Stimulated activated CD8-positive, alpha-beta memory T cell treated with anti-CD3 and anti-CD28 coated beads, Interleukin-12 subunit alpha, Interleukin-12 subunit beta, amount 100 ng/mL, for 1 hour (primary cell): ENCODE data around the gene SLC13A4.
"Not testable (repeated sequence)": the region's sequence is repeated elsewhere in the genome, so short reads cannot be mapped to it uniquely, and the experiment has no call there.

ENCODE experiments used
- DNase-seq: peaks from one replicate; pipeline ENCODE4 v3.0.0-alpha.2; 2020; ENCODE audit warnings: low read depth

SLC13A4 gene

DNA sequence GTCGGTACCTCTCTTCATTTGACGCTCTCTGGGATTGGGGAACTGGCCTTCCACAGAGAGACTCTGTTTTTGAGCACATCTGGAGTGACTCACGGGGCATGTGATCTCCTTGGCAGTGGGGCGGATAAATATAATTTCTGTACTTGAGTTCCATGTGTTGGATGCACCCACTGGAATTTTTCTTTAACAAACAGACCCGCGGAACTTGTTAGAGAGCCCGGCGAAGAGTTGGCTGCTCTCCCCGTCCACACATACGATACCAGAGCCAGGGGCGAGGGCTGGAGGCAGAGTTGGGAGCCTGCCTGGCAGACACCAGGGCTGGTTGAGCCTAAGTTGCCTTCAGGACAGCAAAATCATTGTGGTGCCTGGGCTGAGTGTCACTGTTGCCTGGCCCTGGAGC, 20.8 kb upstream of the SLC13A4 start, which contains the start of gene FAM180A:
Gene FAM180A (minus strand): TSS at position 44 of the 400 bp plus-strand sequence. CDS start 233 bp downstream, outside the sequence.
- no peak for DNase-seq

DNA sequence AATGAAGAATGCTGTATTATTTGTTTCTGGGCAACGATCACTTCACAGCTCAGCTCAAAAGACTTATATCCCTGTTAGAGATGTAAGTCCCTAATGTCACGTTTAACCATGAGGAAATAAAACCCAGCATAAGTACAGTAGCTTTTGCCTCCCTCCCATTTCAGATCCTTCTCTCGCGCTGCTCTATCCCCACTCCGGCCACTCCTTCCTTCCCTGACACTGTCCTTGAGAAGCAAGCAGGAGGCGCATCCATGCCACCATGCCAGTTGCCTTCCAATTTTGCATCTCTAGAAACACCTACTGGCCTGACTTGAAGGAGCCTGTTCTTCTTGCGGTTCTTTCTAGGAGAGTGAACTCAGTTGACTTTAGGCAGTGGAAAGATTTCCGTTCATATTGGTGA, 19.4 kb upstream of the SLC13A4 start:
- no peak for DNase-seq

DNA sequence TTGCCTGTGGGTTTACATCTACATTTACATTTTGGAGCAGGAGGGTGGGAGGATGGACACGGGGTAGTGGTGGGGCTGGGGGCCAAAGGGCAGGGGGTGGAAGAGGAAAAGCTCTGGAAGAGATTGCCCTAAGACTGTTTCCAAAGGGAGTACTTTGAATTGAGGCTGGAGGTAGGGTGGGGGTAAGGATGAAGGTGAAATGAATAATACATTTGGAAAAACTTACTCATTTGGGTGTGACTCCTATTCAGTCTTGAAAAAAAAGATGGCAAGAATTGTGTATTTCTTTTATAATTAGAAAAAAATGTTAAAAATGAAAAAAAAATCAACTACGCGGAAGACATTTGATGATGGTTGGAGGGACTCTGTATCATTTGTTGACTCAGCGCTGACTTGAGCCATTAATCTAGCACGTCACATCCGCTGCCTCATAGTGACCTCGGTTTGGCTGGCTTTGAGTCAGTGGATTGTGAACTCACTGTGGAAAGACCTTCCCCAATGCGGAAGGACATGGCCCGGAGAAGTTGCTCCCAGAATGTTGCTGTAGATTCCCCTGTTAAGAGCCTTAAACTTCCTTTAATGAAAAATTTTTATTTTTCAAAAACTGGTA, 17.8 kb upstream of the SLC13A4 start:
- no peak for DNase-seq

DNA sequence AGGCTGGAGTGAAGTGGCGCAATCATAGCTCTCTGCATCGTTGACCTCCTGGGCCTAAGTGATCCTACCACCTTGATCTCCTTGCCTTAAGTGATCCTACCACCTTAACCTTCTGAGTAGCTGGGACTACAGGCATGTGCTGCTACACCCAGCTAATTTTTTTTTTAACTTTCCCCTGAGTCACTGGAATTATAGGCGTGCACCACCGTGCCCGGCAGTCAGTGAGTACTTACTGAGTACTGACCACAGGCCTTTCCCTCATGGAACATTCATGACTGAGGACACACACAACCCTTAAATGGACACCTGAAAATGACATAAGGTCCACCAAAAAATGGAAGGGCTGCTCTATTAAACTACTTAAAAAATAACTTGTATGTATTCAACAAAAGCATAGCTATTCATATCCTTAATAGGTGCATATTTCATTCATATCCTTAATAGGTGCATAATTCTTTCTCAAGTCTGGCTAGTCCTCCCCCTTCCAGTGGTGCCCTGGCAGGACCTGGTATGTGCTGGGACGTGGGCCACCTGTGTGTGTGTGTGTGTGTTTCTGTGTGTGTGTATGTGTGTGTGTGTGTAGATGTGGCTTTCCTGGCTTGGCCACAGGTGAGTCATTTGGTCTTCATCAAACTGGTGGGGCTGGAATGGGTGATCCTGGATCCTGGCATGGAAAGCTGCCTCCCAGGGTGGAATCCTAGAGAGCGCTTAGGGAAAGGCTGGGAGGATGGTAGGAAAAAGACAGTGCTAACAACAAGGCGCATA, 17.1 kb upstream of the SLC13A4 start:
- no peak for DNase-seq

DNA sequence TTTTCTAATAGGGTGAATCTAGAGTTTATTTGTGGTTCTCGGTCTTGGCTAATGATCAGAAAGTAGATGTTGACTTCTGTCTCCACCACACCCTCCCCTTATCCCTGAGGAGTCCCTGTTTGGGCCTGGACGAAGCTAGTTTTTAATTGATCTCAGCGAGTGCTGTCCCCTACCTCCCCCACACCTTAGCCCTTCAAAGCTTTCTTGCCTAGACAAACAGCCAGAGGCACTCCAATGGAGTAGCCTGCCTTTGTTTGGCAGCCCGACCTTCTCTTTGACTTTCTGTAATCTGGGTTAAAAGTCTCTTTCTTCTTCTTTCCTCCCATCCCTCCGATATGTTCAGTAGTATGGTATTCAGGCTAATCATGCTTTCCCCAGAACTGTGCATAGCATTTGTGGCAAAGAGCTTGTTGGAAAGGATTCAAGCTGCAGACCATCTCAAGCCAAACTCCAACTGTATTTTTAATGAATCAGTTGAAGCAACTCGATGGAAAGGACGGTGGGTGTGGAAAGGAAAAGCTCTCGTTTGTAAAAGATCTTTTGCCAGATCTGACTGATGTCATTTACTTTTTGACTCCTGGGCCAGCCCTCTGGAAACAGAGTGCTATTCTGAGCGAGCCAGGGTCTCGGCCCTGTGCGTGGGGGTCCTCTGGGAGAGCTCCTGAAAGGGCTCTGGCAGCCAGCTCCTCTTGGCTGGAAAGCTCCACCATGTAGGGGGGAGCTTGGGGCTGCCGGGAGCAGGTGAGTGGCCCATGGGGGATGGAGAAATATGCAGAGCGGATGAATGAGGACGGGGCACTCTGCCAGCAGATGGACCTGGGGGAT, 16.1 kb upstream of the SLC13A4 start:
- no peak for DNase-seq

DNA sequence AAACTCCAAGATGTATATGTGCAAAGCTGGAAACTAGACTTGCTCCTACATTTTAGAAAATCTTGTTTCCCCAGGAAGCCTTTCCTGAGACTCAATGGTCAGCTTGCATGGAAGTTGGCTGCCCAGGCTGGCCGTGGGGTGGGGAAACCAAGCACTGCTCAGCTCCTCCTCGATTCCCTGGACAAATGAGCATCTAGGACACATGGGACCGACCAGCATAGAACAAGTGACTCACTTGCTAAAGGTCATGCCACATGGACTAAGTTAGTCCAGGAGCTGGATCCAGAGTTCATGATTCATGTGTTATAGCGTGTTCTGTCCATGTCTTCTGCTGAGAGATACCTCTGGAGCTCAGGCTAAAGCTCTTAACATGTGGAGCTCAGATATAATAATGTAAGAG, 14.4 kb upstream of the SLC13A4 start:
- no peak for DNase-seq

DNA sequence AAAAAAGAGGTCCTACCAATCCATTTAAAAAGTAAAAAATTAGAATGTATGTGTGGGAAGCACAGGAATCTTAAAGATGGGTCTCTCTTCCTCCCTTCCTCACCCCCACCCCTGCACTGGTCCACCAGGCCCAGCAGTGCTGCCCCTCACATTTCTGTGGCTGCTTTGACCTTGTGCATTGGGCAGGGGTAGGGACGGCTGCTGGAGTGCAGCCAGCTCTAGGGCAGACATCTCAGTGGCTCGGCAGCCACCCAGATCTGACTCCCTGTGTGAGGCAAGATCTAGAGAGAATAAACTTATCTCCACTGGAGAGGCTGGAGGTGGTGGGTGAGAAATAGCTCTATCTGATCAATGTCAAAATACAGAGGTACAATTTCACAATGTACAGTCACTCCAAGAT, 13.9 kb upstream of the SLC13A4 start:
- no peak for DNase-seq

DNA sequence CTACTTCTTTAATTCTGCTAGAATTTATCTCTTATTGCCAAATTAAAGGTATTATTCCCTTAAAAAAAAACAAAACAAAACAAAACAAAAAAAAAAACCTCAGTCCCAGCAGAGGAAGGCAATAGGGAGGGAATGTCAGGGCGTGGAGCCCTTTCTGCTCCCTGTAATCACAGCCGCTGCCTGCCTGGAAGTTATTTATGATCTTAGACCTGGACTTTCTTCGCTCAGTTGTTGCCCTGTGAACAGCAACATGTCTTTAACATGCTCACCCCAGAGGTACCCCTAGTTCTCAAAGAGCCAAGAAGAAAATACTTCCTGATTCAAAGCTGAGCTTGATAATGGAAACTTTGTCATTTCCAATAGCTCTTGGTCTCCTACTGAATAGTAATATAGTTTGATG, 12.9 kb upstream of the SLC13A4 start:
- no peak for DNase-seq

DNA sequence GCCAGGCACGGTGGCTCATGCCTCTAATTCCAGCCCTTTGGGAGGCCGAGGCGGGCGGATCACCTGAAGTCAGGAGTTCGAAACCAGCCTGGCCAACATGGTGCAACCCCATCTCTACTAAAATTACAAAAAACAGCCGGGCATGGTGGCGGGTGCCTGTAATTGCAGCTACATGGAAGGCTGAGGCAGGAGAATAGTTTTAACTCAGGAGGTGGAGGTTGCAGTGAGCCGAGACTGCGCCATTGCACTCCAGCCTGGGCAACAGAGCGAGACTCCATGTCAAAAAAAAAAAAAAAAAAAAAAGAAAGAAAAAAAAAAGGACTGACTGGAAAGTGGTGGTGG, 9.3 kb upstream of the SLC13A4 start:
- not testable (repeated sequence) for DNase-seq

DNA sequence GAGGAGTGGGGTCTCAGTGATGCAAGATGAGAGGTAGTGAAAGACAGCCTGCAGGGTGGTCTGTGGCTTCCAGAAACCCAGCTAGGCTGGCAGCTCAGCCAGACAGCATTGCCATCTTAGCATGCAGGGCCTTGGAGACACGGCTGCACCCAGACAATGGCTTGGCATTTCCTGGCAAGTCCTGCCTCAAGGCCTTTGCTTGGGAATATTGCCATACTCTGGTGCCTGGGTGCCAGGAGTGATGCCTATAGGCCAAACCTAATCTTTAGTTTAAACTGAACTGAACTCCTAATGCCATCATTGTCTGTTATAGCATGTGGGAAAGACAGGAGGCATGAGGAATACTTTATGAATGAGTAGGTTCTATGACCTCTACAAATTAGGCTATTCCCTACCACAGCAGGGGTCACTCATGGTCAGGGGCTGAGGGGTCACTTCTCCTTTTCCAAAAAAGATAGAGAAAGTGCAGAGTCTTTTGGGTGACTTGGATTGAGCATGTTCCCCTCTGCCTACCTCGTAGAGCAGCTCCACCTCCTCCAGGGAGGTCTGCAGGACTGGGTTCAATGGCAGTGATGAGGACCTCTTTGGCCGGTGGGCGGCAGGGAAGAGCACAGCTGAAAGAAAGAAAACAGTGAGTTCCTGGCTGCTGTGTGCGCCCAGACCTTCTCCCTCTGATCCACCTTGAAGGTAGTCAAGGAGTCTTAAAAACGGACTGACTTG, 8.8 kb upstream of the SLC13A4 start:
- no peak for DNase-seq

DNA sequence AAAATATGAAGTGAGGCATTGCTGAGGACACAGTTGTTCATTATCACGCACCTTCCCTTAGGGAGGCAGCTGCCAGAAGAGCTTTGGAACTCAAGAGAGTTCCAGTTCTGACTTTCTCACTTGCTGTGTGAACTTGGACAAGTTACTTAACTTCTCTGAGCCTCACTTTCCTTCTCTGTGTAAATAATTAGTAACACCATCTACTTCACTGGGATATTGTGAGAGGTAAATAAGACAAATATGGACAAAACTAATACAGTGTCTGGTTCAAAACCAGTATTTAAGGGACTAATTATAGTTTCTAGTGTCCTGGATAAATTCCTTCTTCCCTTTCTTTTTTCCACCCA, 6.3 kb upstream of the SLC13A4 start:
- no peak for DNase-seq

DNA sequence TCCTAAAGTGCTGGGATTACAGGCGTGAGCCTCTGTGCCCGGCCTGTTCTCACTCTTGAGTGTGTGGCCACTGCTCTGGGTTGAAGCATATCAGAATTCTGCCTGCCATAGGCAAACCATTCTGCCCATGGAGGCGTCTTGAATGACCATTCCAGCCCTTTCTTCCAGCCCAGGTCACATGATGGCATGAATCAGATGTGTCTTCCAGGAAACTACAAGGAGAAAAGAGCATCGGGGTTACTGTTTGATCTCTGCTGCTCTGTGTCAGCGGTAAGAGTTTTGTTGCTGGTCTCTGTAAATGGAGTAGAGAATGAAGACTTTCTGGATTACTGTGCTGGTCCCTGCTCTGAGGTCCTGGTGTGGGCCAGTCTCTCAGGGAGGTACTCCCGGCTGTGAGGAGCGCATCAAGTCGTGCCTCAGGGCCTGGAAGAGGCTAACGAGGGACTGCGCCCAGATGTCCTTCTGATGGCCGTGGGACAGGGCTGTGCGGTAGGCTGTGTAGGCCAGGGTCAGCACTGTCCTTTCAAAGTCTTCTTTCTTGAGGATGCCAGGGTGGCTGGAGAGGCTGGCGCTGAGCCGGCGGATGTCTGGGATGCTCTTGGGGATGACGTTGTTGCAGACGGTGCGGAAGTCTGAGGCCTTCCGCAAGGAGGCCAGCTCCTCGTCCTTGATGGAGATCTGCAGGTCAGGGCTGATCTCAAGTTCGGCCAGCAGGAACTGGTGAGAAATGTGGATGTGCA, 5.8 kb upstream of the SLC13A4 start:
- no peak for DNase-seq

DNA sequence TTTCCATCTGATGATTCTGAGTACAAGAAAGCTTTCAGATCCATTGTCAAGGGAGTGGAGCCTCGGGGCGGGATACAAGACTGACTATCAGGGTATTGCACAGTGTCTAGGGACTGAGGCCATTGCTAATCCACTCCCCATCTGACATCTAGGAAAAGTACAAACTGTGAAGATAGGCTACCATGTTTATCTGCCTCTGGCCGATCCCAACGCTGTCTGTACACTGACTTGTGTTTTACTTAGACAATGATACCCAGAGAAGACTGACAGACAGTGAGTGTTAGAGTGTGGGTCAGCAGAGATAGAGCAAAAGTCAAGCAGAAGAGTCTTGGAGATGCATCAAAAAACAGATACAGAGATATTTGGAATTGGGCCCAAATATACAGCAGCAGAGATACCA, 3.1 kb upstream of the SLC13A4 start:
- DNase-seq: no peak

DNA sequence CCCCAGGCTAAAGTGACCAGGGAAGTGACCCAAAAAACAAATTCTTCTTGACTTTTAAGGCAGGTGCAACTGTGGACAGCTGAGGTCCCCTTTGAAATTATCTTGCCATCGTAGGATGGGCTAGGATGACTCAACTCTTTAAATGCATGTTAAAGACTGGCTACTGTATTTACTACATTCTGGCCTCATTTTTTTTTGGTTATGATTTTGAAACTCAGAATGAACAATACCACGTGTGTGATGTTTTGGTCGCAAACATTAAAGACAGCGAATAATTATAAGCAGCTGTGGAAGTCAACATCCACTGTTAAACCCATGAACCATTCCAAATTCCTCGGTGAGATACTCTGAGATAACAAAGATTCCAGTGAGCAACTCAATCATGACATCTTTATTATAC, 1.2 kb upstream of the SLC13A4 start:
- DNase-seq: no peak

DNA sequence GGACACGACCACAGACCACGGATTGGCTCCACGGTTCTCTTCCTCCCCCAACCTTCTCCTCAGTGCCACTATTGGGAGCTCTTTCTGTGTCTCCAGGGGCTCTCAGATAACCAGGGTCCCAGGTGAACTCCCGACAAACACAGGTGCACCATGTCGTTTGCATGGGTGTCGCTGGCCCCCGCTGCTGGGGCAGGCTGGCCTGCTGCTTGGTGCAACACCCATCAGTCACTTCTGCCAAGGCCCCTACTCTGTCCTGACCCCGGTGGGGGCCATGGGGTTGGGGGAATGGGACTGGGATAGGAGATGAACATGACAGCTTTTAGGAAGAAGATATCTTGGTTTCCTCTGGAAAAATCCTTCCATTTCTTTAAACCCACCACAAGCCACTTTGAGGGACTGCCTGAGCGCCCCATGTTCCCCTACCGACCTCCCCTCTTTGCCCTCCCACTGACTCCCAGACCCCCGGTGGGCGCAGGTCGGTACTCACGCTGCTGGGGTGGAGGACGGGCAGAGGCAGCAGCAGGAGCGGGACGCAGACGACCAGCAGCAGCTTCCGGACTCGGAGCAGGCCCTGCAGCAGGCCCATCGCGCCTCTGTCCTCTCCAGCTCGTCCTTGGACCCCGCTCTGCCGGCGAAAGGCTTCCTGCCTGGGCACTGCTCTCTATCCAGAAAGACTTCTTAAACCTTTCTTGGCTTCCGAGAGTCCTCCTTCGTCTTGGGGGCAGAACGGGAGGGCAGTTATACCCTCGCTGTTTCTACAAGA, 894 bp downstream of the SLC13A4 start:
- no peak for DNase-seq

DNA sequence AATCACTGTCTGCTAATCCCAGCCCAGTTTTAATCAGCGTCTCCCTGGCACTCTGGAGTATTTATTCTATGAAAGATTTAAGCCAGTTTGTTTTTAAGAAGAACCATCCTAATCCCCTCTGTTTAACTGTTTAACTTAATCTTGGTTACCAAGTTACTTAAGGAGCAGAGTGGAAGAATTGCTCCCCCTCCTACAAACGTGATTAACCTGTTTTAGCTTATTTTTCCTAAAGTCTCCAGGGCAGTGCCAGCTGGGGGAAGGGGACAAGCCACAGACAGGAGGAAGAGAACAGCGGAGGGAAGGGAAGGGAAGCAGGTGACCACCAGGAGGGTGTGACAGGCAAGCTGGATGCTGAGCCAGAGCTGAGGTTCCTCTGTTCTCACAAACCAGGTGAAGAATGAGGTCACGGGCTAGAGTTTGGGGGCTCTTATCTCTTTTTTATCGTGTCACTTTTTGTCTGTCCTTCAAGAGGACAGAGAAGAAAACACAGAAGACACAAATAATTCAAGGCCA, 1.7 kb downstream of the SLC13A4 start:
- DNase-seq: no peak

DNA sequence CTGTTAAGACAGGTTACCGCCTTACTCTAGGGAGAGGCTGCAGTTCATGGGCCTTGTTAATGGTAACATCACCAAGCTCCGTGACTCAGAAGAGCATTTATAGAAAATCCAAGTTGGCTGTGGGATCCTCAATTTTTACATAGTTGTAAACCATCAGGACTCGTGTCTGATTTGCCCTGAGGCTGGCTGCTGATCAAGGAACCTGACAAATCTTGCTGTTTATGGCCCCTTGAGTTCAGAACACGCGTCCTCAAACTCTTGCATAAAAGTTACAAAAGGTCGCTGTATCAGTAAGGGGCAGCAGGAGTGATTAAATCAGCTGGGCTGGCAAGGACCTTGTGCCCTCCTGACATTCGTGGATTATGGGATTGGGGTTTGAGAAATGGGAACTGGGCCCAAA, 4.6 kb downstream of the SLC13A4 start:
- no peak for DNase-seq

DNA sequence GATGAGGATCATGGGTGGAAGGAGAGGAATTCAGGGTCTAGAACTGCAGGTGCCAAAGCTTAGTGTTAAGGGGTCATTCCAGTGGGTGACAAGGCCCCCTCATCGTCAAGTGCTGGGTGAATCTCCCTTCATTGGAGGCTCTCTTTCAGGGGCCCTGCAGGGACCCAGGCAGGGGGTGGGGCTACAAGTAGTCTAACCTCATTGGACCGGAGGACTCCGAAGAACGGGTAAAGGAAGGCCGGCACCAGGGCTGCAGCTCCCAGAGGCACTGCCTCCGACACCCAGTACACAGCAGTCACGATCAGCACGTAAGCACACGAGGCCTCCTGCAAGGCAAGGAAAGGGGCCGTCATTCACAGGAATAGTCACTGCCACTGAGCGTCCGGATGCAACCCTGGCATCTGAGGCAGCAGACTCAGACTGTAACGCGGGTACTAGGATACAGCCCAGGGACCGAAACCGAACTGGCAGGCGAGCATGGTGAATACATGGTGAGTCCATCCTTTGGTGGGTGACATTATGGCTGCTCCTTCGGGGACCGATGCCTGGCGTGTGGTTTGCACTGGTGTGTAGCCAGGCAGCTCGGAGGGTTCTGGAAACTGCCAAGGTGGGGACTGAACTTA, 6.7 kb downstream of the SLC13A4 start:
- DNase-seq: no peak

DNA sequence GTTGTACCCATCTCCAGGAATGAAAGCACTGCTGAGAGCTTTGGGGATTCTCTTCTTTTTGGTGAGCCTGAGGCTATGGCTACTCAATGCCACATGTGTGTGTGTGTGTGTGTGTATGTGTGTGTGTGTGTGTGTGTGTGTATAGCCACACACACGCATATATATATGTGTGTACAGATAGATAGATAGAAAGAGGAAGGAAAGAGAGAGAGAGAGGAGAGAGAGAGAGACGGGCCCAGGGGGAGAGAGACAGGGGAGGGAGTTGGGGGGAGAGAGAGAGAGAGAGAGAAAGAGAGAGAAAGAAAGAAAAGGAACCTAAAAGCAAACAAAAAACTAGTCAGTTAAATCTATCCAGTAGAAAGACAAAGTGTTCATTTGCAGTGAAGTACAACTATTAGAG, 8.3 kb downstream of the SLC13A4 start:
- DNase-seq: no peak

DNA sequence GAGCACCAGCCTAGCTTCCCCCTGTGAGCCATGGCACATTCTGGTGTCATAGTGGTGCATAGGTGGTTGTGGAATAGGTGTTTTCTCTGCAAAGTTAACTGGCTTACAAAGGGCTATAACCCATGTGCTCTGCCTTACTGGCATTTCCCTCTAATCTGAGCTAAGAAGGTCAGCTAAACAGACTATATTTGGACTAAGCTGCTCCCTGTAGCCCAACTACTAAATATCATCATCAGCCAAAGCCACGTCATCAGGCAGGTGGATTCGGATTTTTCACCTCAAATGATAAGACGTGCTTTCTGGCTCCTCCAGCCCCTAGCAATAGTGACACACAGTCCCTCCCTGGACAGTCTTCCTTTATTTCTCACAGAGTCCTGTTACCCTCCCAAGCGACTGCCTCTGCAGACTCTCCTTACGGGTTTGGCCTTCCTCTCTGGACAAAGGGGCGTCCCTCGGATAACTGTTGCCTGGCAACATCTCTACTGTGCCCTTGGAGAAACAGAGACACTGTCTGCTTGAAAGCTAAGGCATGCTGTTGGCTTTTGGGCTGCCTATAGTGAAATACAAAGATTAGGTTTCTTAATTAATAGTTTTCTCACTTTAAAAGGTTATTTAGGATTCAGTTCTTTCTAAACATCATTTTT, 9.1 kb downstream of the SLC13A4 start:
- DNase-seq: no peak
